Kidney (tissue), 14 donors: ENCODE results near the gene THADA. TPM values are rescaled to one million over a fixed set of nuclear protein-coding genes. Genes with fewer than 3 reads are reported as not detected.
A peak's percentile ranks its signal among the peaks of the same experiment; 100 is the strongest.

Source experiments
- DNase-seq, 5 donors: peaks; one replicate each; pipeline ENCODE4 v3.0.0-alpha.2; 2013 to 2020
- FAIRE-seq: peaks from 2 replicates; lab custom pipeline; 2012; peaks lifted over from hg19 to GRCh38; lab: Jason Lieb, UNC
- H3K27ac ChIP-seq, 2 donors: one replicate each; pipeline ENCODE4 v1.7.0; 2013; ENCODE audit warnings: low read depth in 2 of 2, low read length in 2 of 2, inconsistent platforms in 1 of 2
- H3K27me3 ChIP-seq: one replicate; pipeline ENCODE4 v1.7.1; 2013; ENCODE audit warnings: low read length, inconsistent platforms; ENCODE audit not compliant: control insufficient read depth, insufficient read depth
- H3K36me3 ChIP-seq, 3 donors: one replicate each; pipeline versions ENCODE4 v1.7.0 to v1.7.1; 2013; ENCODE audit warnings: low read length in 3 of 3, control low read depth in 1 of 3, inconsistent platforms in 1 of 3; ENCODE audit not compliant: insufficient read depth in 3 of 3, control insufficient read depth in 2 of 3
- H3K4me1 ChIP-seq, 3 donors: one replicate each; pipeline versions ENCODE4 v1.7.0 to v1.7.1; 2013; ENCODE audit warnings: low read length in 3 of 3, inconsistent platforms in 1 of 3, low read depth in 1 of 3; ENCODE audit not compliant: control insufficient read depth in 2 of 3, insufficient read depth in 2 of 3
- H3K4me3 ChIP-seq, 3 donors: one replicate each; pipeline versions ENCODE4 v1.7.0 to v1.8.1; 2013; ENCODE audit warnings: low read length in 3 of 3, control low read depth in 1 of 3, inconsistent platforms in 1 of 3
- H3K9ac ChIP-seq, 3 donors: one replicate each; pipeline versions ENCODE4 v1.7.0 to v1.7.1; 2013; ENCODE audit warnings: low read length in 3 of 3, control low read depth in 1 of 3, inconsistent platforms in 1 of 3
- H3K9me3 ChIP-seq, 3 donors: one replicate each; pipeline versions ENCODE4 v1.7.0 to v1.7.1; 2013; ENCODE audit warnings: low read length in 3 of 3, control low read depth in 1 of 3, inconsistent platforms in 1 of 3; ENCODE audit not compliant: control insufficient read depth in 2 of 3, insufficient read depth in 1 of 3
- intact Hi-C: fragments of 100-400 bp; cut with DNase I; formaldehyde crosslinking; loops from one replicate; pipeline ENCODE4 v1.11.1; 2022
- polyA plus RNA-seq: library from polyadenylated mRNA; stranded (reverse); fragments of 350-450 nt; fragmentation: Illumina TruSeq; extraction: RNeasy Lipid Tissue Mini Kit (QIAGEN cat#74804); gene quantifications from one replicate; pipeline ENCODE4 v1.2.3, GENCODE V29; 2014; ENCODE audit warnings: low read depth, low replicate concordance; ENCODE audit not compliant: insufficient read depth
- total RNA-seq: library from RNA; stranded (reverse); fragmentation: NEBNext Ultra II Directional; extraction: Animal tissue kit (Norgen Biotek cat#: 25700); gene quantifications from one replicate; pipeline ENCODE4 v1.2.1, GENCODE V29; 2021
- TF ChIP-seq, protein P1 (sequence below): IDR thresholded peaks from 3 replicates; pipeline ENCODE4 v1.5.1; 2012; ENCODE audit warnings: mild to moderate bottlenecking, moderate library complexity, borderline replicate concordance; ENCODE audit not compliant: insufficient read depth; ENCODE audit errors: extremely low read depth
- donor health status: control.
- donor health status: control.
- donor health status: control.
- donor health status: control.
- donor health status: control.
- donor health status: DM: yes; HTN: yes; CAD: no.
- donor health status: Normal renal cell carcinoma (clear cell type).

The THADA gene
- total and polyA plus RNA-seq, 2 donors from 2014 or later = 21.4 to 45.1 TPM

DNA sequence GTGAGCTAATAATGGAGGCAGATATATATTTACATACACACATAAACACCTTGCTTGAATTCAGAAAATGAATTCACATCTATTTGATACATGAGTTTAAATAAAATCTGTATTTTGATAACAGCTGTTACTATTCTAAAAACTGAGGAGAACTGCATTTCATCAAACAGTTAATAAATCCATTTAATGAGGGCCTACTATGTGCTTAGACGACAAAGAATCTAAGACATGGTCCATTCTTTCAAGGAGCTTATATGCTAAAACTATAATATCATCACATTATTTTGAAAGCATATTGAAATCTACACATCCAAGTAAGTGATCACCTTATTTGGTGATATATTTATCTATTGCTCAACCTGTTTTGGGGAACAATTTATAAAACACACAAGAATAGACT is 278.6 kb downstream of the THADA start:
- intact Hi-C loops = no loop called here
- TF ChIP-seq, protein P1, sequence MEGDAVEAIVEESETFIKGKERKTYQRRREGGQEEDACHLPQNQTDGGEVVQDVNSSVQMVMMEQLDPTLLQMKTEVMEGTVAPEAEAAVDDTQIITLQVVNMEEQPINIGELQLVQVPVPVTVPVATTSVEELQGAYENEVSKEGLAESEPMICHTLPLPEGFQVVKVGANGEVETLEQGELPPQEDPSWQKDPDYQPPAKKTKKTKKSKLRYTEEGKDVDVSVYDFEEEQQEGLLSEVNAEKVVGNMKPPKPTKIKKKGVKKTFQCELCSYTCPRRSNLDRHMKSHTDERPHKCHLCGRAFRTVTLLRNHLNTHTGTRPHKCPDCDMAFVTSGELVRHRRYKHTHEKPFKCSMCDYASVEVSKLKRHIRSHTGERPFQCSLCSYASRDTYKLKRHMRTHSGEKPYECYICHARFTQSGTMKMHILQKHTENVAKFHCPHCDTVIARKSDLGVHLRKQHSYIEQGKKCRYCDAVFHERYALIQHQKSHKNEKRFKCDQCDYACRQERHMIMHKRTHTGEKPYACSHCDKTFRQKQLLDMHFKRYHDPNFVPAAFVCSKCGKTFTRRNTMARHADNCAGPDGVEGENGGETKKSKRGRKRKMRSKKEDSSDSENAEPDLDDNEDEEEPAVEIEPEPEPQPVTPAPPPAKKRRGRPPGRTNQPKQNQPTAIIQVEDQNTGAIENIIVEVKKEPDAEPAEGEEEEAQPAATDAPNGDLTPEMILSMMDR = no peak
- H3K27ac ChIP-seq = no peak overlapping the region
- peaks cover 0 to 2% (median 0%) of the 10 kb centered on the region in 3 donors for H3K36me3 ChIP-seq
- DNase-seq = no peak
- no peaks in the 10 kb centered on the region for H3K27me3 ChIP-seq
- FAIRE-seq = no peak
- no peak overlapping the region for H3K9ac ChIP-seq
- H3K4me3 ChIP-seq = no peak overlapping the region
- H3K4me1 ChIP-seq = peaks cover 11 to 30% (median 12%) of the 10 kb centered on the region in 3 donors
- H3K9me3 ChIP-seq = no peaks in the 10 kb centered on the region

GRCh38 chr2:43315482-43315881 is 280.4 kb downstream of the THADA start:
- no peak overlapping the region for H3K4me3 ChIP-seq
- H3K36me3 ChIP-seq = peaks cover 0 to 2% (median 0%) of the 10 kb centered on the region in 3 donors
- DNase-seq = no peak
- peaks cover 11 to 34% (median 13%) of the 10 kb centered on the region in 3 donors for H3K4me1 ChIP-seq
- H3K9ac ChIP-seq = no peak overlapping the region
- H3K9me3 ChIP-seq = no peaks in the 10 kb centered on the region
- intact Hi-C loops = no loop called here
- TF ChIP-seq, protein P1 = no peak
- no peak overlapping the region for H3K27ac ChIP-seq
- no peak for FAIRE-seq
- no peaks in the 10 kb centered on the region for H3K27me3 ChIP-seq

DNA sequence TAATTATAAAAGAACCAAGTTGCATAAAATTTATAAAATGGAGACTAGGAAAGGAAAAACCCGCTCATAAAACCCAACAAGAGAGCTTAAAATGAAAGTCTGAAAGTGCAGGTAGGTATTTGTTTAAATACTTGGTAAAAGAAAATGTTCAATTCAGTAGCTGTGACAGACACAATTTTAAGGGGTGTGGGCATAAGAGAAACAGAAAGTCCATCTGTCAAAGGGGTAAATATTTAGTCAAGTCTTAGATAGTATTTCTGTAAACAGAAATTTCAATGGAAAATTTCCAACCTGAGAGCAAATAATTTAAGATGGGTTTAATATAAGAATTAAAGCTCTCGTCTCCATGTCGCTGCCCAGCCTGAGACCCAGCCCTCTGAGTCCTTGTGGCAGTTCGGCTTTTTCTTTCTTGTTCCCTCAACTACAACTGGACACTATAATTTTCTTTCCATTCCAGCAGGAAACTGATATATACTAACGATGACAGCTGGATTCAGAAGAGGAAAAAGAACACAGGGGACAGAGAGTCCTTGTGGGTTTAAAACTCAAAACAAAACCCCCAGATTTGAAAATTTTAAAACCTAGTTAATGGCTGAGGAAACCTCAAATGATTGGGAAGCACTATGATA is 281.4 kb downstream of the THADA start:
- Histone ChIP-seq H3K27me3 (no peaks in the 10 kb centered on the region), H3K9me3 (no peaks in the 10 kb centered on the region), H3K4me3 (no peak overlapping the region), H3K4me1 (peaks cover 11 to 31% (median 13%) of the 10 kb centered on the region in 3 donors), H3K36me3 (peaks cover 0 to 2% (median 0%) of the 10 kb centered on the region in 3 donors), H3K9ac (no peak overlapping the region), H3K27ac (peak overlapping the region in 1 of 2 donors; percentile 26)
- TF ChIP-seq, protein P1 = no peak
- intact Hi-C loops = no loop called here
- no peak for FAIRE-seq
- no peak for DNase-seq
